CD4-positive, alpha-beta T cell treated with Interleukin-4 for 4 hours (primary cell): ENCODE measurements around the gene ATXN7L1.
"Not testable (repeated sequence)": the region's sequence is repeated elsewhere in the genome, so short reads cannot be mapped to it uniquely, and the experiment has no call there.

Experiments
- DNase-seq: peaks from one replicate; pipeline ENCODE4 v3.0.0-alpha.2; 2020

Gene ATXN7L1

GRCh38 chr7:105602325-105603305 lies 273.8 kb downstream of the ATXN7L1 start:
- DNase-seq: no peak

- DNase-seq: no peak
These were observed 275.5 kb downstream of the ATXN7L1 start for GRCh38 chr7:105600720-105601550.

GRCh38 chr7:105599551-105599950 lies 276.8 kb downstream of the ATXN7L1 start:
- DNase-seq: no peak

GRCh38 chr7:105599080-105599479 lies 277.3 kb downstream of the ATXN7L1 start:
- not testable (repeated sequence) for DNase-seq

- DNase-seq: no peak
These were observed 279.5 kb downstream of the ATXN7L1 start for GRCh38 chr7:105596866-105597265.

GRCh38 chr7:105594034-105594433 lies 282.4 kb downstream of the ATXN7L1 start:
- DNase-seq: no peak

GRCh38 chr7:105591522-105591921 lies 284.9 kb downstream of the ATXN7L1 start:
- no peak for DNase-seq

- no peak for DNase-seq
These were observed 285.6 kb downstream of the ATXN7L1 start for GRCh38 chr7:105590793-105591192.

- peak; percentile 60 for DNase-seq
These were observed 286.9 kb downstream of the ATXN7L1 start for GRCh38 chr7:105589356-105590077.

GRCh38 chr7:105587909-105588635 lies 288.3 kb downstream of the ATXN7L1 start:
- DNase-seq: no peak

- DNase-seq: no peak
These were observed 290.4 kb downstream of the ATXN7L1 start for GRCh38 chr7:105585850-105586500.

GRCh38 chr7:105584165-105584564 lies 292.2 kb downstream of the ATXN7L1 start:
- DNase-seq: no peak

- no peak for DNase-seq
These were observed 293.3 kb downstream of the ATXN7L1 start for GRCh38 chr7:105583061-105583460.

GRCh38 chr7:105581066-105581811 lies 295.2 kb downstream of the ATXN7L1 start, which contains the start of gene EFCAB10:
EFCAB10 (minus strand) TSS chr7:105581493; CDS start chr7:105581463, 30 bp downstream.
- peak; percentile 6 for DNase-seq

- no peak for DNase-seq
These were observed 296.2 kb downstream of the ATXN7L1 start for GRCh38 chr7:105580022-105580740.

- no peak for DNase-seq
These were observed 297.9 kb downstream of the ATXN7L1 start for GRCh38 chr7:105578496-105578895.

GRCh38 chr7:105577251-105577650 lies 299.1 kb downstream of the ATXN7L1 start:
- no peak for DNase-seq

- no peak for DNase-seq
These were observed 304.5 kb downstream of the ATXN7L1 start for GRCh38 chr7:105571891-105572290.

- DNase-seq: no peak
These were observed 308.6 kb downstream of the ATXN7L1 start for GRCh38 chr7:105567821-105568220.

- no peak for DNase-seq
These were observed 309.4 kb downstream of the ATXN7L1 start for GRCh38 chr7:105567024-105567423.
